NCI-H2171 treated with DMSO at 0.1 percent for 48 hours (cell line): ENCODE data around the gene BICC1.

Experiments
- DNase-seq: peaks from one replicate; lab custom pipeline; 2025; lab: John Stamatoyannopoulos, UW

The BICC1 gene

DNA sequence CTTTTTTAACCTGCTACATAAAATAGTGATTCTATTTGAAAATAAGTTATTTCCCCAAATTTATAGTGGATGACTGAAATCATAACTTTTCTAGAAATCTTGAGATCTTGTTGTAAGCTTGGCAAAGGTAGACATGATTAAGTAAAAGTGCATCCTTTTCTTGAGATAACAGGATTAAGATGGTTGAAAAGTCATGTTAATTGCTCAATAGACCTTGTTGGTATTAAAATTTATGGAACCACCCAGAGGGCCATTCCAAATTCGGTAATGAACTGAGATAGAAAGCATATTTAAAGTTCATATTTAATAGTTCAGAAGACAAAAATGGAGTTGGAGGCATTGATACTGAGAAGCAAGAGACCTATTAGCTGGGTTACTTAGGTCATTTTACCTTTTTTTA is 139.1 kb downstream of the BICC1 start:
- no peak for DNase-seq

DNA sequence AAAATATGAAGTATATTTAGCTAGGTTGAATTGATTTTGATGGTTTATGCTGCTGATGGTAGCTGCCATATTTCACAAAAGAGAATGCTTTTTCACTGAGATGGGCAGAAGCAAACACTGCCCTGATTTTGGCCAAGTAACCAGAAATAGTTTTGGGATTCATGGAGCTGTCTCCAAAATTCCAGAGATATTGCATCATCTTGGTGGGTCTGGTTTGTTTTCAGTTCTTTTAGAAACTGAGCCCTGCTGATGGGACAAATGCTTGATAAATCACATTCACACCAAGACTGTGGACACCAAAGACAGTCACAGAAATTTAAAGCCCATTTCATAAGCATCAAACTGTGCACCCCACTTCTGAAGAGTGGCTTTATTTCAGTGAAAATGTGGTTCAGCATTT is 140.5 kb downstream of the BICC1 start:
- DNase-seq = no peak

DNA sequence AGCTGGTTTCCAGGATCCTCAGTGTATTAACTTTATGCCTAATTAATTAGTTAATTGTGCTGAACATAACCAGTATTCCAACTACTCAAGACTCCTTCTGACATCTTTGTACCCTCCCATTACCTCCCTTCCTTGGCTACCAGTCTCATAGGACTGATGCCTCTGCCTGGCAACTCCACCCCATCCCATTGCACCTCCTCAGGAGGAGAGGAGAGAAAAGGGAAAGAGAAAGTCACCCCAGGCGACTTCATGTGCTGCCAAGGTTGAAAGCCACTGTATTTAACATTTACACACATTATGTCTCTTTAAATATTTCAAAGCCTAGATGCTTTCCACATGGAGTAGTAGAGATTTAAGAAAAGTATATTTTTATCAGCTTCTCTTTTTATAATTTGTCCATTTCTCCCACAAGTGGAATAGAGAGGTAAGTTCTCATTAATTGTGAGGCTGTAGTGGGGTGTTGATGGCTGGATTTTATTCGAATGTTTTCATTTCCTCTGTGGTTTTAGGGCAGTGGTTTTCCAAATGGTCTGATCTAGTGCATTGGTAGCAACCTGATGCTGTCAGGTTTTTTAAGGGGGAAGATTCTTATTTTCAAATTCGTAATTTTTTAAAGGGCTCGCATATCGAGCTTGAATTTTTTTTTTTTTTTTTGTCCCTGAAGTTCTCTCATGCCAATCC is 148.0 kb downstream of the BICC1 start:
- DNase-seq = no peak

DNA sequence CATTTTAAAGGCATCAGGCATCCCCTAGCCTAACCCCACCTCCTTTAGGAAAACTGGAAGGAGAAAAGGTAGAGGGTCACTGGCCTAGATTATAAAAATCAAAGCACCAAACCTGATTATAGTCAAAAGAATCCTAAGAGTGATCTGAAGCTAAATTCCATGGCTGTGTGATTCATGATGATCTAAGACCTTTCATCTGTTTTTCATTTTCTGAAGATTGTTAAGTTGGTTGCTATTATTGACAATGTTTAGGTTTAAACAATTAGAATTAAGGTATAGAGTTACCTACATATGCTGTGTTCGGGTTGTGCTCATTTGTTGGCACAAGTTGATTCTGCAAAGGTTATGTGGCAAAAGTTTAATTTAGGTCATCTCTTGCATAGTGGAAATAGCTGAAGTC is 148.7 kb downstream of the BICC1 start:
- DNase-seq = no peak

DNA sequence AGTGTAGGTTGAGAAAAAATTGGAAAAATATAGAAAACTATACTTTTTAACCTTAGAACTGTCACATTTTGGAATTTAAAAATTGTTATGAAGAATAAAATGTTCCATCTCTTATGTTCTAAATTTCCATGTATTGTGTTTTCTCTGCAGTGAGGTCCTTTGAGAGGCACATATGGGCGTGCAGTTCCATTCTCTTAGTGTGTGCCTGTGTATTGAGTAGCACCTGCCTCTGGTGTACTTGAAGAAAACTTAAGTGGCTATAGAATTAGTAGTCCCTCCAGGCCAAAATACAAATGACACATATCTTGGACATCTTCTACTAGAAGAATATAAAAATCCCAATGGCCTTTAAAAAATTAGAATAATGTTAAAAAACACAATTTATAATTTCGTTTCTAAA is 149.2 kb downstream of the BICC1 start:
- no peak for DNase-seq

DNA sequence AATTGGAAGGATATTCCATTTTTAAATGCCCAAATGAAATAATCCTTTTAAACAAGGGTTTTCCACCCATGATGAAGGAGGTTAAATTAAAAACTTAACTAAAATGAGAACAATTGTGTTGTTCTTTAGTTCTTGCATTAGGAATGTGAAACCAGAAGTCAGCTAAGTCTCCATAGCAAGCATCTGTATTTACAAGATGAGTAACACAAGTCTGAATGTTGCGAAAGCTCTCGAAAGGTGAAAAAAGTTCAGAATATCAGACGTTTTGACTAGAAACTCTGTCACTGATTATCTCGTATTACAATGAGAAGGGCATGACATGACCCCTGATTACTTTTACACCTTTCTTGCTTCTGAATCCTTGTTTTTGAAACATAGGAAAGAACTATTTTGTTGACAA is 149.6 kb downstream of the BICC1 start:
- DNase-seq = no peak

DNA sequence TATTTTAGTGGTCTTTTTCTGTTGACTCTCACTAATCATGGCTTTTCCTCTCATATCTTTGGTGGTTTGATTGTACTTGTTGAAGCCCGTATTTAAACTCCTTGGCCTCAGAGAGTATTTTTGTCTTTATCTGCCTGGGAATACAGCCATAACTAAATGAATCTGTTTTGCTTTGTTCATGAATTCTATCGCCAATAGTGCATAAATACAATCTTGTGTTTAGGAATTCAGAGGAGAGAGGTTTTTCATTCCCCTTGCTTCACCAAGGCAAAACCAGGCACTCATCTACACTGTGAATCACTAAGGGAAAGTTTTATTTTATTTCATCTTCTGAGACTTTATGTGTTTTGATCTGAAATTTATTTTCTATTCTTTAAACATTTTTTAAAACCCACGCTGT is 152.7 kb downstream of the BICC1 start:
- no peak for DNase-seq

DNA sequence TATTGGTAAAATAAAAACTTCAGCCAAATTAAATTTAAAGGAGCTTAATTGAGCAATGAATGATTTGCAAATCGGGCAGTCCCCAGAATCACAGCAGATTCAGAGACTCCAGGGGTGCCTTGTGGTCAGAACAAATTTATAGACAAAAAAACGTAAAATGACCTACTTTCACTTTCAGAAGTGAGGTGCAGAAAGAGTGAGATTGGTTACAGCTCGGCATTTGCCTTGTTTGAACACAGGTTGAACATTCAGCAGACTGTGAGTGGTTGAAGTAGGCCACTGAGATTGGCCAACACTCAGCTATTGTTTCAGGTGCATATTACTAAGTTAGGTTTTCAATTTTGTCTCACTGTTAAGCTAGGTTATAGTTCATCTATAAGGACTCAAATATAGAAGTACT is 153.4 kb downstream of the BICC1 start:
- DNase-seq = no peak

DNA sequence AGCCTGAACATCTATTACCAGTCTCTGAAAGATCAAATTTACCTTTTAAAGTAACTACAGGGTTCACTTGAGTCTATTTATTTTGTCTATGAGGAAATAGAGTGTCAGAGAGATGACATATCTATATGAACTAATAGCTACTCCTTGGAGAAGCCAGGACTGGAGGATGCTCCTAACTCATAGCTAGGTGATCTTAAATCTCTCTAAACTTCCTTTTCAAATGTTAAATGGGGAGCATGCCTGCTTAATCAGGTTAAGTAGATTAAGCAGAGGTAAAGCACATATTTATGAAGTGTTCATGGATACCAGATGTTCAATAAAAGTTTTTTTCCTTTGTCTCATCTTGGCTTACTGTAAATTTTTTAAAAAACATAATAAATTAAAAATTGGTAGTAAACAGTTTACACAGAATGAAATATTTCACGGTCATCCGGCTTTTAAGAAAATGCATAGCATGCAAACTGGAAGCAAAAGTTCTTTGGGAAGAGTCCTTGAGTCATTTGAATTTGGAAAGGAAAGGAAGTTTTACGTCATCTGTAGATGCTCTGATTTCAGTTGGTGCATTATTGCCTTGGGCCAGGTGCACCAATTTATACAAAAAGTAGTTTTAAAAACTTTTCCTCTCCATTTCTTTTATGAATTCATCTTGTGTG is 155.1 kb downstream of the BICC1 start:
- DNase-seq = no peak

DNA sequence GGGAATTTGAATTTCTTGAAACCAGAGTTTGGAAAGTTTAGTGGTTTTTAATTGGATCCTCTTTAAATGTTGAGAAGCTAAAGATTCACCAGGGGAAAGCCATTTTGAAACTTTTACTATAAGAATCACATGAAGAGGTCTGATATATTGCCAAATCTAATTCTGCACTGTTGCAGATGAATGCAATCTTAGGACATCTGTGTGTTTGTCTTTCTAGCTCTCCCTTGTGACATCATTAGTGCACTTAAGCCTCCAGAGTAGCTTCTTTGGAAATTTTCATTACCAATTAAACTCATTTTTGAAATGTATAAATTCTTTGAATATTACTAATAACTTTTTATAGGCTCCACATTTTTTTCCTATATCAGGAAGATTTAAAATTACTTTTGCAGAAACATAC is 160.2 kb downstream of the BICC1 start:
- DNase-seq = no peak

DNA sequence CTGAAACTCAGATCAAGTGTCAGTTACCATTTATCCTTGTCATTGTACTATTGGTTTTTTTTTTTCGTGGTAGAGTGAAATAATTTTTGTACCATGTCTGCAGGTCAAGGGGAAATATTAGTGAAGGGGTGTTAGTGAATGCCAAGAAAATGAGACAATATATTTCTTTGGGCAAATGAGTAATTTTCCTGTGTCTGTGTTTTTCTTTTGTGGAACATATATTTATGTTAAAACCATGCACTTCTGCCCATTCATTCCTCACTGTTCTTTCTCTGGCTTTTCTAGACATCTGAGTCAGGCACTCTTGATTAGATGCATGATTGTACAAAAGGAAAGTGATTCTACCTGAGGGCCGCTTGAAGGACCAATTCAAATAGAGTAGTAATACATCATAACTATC is 161.6 kb downstream of the BICC1 start:
- no peak for DNase-seq

DNA sequence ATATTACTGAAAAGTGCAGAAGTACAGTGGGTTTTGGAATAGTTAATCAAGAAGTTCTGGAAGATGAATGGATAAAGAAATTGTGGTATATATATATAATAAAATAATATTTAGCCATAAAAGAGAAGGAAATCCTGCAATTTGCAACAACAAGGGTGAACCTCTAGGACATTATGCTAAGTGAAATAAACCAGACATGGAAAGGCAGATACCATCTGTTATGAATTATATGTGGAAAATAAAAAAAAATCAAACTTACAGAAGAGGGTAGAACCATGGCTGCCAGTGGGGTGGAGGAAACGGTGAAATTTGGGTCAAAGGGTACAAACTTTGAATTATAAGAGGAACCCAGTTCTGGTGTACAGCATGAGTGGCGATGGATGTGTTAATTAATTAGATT is 162.6 kb downstream of the BICC1 start:
- DNase-seq = no peak

DNA sequence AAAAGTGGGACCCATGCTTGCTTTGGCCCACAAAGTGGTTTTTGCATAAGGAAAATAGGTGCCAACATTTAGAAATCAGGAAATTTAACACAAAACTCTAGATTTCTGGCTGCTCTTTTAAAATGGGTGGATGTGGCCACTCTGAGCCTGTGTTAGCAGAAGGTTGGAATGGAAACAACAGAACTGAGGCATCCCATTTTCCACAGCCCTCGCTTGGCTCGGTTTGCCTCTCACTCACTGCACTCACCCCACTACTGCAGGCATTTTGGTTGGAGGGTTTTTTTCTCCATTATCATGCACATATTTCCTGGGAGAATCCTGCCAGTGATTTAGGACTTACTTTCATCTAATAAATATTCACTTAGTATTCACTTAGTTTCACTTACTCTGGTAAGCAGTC is 178.9 kb downstream of the BICC1 start:
- no peak for DNase-seq

DNA sequence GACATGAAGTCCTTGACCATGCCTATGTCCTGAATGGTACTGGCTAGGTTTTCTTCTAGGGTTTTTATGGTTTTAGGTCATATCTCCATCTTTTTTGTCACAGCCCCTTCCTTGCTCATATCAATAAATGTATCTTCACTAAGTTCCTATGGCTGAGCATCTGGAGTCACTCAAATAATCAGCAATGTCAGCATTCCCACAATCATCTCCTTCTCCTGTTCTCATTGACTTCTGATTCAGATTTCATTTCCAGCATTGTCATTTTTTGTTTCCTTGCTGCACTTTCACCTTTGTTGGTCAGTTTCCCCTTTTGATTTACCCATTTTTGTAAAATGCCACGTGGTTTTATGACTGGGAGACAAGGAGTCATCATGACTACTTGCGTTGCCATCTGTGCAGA is 181.2 kb downstream of the BICC1 start:
- DNase-seq = no peak

DNA sequence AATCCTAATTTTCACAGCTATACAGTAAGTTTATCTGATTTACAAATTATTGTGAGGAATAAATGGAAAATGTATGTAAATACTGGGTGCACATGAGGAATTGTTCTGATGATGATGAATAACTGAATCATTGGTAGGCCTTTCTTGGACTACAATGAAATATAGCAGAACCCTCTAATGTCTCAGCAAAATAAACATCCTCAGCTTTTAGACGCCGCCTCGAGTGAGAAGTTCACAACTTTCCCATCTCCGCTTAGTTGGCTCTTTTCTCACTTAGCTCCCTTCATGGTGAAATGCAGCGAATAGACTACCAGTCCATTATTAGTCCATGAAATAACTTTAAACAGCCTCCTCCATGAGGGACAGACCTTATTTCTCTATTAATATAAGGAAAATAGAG is 182.3 kb downstream of the BICC1 start:
- DNase-seq = no peak

DNA sequence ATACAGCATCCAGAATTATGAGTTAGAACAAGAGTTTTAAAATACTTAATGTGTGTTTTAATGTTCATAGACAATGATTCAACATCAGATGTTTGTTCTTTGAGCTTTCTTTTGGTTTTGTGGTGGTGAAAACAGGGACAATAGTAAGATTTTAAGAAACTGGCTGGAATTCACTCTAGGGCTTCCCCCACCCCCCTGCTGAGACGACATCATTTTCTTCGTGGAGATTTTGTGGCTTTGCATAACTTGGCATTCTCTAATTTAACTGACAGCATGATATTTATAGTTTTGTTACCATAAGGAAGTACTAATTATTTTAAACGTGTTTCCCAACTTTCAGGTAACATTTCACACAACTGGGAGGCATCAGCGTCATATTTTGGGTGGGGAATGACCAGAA is 184.1 kb downstream of the BICC1 start:
- no peak for DNase-seq

DNA sequence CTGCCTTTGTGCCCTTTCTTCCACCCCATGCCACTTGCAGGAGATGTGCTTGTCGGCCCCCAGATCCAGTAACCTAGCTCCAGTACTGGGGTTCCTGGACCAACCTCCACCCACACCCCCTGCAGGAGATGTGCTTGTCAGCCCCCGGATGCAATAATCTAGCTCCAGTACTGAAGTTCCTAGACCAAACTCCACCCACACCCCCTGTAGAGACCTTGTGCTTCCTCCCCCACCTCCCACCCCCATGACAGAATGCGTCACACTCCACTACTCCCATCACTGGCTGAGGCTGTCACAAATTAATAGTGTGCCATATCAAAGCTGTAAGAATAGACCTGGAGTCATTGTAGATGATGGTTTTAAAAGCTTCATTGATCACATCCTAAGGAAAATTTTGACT is 185.0 kb downstream of the BICC1 start:
- no peak for DNase-seq

DNA sequence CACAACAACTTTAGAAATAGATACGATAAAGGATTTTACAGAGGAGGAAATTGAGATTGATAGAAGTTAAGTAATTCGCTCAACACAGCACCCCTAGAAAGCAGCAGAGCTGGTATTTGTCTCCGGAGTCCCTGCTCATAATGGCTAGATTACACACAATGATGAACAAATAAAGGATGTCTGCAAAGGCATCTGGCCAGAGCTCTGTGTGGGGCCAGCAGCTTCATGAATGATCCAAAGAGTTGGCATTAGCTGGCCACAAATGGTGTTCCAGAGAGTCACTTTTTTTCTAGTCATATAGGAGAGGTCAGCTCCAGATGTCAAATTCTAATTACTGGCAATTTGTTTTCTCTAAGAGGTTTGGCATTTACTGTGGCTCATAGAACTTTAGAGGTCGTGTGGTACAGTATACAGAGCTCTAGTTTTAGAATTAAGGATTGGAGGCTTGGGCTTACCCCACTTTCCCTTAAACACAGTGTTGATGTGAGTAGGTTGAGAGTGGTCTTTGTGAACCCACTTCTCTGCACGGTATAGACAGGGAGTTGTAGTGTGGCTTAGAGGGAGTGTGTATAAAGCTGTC is 186.2 kb downstream of the BICC1 start:
- DNase-seq = no peak

DNA sequence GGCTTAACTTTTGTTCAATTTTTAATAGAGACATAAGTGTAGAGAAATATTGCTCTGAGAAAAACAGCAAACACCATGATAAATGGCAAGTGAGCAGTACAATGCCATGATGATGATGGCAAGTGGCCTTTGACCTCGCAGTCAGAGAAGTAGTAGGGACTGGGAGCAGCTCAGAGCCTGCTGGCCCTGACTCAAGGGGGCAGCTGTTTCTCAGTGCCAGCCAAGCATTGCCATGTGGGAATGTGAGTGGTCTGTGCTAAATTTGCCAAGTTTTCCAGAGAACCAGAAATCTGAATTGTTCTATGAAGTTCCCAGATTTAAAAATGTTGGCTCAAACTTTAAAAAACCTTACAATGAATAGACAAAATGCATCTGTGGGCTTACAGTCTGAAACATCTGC is 187.9 kb downstream of the BICC1 start:
- DNase-seq = no peak

DNA sequence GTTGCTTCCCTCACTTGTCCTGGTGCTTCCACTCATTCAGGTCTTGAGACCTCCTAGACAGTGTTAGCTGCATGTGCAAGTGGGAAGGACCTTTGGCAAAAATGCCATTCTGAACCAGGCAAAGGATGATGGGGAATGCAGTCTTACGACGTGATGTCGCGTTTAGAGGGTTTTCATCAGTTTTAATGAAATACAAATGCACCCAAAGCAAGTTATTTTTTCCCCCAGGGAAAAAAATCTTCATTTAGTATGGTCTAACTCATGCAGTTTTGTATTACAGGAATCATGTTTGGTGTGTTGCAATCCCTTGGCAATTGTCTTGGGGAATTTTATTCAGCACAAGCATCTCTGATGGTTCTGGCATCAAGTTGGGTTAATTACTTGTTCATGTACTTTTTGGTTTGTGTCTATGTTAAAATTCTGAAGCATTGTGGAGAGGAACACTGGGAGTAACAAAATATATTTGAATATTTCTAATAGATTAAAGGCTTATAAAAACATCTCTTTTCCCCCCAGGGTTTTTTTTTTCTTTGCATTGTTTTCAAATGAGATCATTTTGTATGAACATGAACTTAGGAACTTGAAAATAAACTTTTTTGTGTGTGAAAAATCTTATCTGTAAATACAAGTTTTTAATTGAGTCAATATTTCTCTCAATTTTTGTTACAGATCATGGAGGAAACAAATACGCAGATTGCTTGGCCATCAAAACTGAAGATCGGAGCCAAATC is 188.9 kb downstream of the BICC1 start:
- DNase-seq = no peak

DNA sequence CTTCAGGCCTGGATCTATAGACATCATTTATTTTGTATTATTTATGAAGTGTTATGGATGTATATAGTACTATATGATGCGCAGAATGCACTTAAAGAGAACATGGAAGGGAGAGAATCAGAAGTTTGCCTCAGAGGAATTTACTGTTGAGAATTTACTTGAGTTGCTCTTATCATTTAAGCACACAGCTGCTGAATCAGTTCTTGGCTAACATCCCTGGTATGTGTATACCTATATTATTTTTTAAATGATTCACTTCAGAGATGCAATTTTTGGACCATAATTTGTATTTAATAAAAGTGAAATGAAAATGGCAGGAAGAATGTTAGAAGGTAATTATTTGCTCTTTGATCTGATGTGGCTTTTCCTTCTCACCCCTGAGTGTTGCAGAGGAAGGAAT is 191.6 kb downstream of the BICC1 start:
- DNase-seq = no peak

DNA sequence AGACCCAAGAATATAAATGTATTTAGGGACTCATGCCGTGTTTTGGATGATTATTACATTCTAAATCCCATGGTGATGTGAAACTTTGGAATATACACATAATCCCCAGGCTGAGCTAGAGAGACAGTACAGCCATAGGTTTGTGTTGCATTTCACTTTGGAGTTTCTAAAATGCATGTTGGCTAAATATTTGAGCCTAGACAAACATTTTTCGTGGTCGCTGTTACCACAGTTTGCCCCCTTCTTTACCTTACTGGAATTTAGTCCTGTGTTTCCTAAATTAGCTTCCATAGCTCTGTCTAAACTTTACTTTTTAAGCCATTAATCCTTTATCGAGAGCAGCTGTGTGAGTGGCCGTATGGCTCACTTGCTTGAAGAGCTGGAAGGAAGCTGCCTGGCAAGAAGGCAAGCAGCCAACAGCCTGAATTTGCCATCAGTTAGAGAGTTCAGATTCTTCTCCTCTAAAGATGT is 192.0 kb downstream of the BICC1 start:
- no peak for DNase-seq

DNA sequence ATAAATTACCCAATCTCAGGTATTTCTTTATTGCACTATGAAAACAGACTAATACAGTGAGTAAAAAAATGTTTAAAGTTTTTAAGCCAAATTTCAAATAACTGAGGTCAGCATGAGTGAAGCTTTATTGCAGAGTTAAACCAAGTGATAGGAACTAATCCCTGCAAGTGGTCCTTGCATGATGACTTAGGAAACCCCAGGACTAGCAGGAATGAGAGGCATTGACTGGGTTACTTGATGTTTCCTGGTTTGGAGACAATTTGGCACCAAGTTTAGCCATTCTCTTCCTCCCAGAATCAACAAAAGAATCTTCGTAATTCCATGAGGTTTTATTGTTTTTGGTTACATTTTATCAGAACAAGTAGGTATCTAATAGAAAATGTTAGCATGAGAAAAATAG is 194.2 kb downstream of the BICC1 start:
- no peak for DNase-seq
